ENCODE data around the gene ERC2. TPM values are rescaled to one million over a fixed set of nuclear protein-coding genes. Genes with fewer than 3 reads are reported as not detected.

Gene ERC2
- total and polyA plus RNA-seq, 2 donors (not counting 3 experiments of a cell fraction or from before 2014, with no cell fraction given): 5.6 to 15.5 TPM

DNA sequence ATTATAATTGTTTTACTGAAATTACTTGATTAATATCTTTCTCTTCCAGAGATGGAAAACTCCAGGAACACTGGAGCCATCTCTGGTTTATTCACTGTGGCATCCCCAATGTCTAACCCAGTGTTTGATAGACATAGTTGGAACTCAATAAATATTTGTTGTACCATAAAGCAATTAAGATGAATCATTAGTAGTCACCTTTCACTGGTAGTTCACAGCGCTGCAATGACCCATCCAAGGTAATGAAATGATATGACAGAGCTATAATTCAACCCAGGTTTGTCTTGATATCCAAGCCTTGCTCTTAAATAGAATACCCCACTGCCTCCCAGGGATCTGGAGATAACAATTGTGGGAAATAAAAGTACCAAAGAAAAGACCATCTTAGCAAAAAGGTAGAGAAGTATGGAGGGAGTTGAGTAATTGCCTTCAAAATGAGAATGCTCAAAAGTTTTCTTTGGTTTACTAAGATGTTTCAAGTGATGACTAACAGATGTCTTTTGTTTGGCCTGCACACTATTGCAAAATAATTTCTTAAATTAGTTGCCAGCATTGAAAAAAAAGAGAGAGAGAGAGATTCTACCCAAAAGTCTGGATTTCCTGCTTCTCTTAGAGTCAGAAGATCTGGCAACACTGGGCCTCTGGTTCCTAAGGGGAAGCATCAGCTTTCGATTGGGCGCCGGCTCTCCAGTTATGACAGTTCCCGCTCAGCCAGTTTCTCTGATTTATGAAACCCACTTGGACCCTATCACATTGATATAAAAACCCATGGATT lies 348.5 kb downstream of the ERC2 start:
- dilution Hi-C loops (cut with MboI; ENCODE audit: extremely low pct_ligation_motif_present, low sequenced_read_pairs) (no loop called here), intact Hi-C loops (cut with micrococcal nuclease) (no loop called here)
- no peak overlapping the region for H3K9ac ChIP-seq (replicated peaks; ENCODE audit: extremely low read depth, insufficient read depth, low read length)
- H3K9me1 ChIP-seq (replicated peaks; ENCODE audit: control insufficient read depth, extremely low read depth, insufficient read depth, low read length): no peaks in the 10 kb centered on the region
- FAIRE-seq: no peak
- H4K20me1 ChIP-seq (replicated peaks; ENCODE audit: control insufficient read depth, extremely low read depth, insufficient read depth, low read length): no peaks in the 10 kb centered on the region
- H3K27ac ChIP-seq (ENCODE audit: insufficient read depth, low read depth, low read length): no peak overlapping the region
- no peak overlapping the region for H2AFZ ChIP-seq (ENCODE audit: low read depth, low read length)
- no peaks in the 10 kb centered on the region for H3K4me1 ChIP-seq (ENCODE audit: control insufficient read depth, extremely low read depth, insufficient read depth, low read length)
- no peak overlapping the region for H3K4me3 ChIP-seq (replicated peaks in 1 of 3; ENCODE audit: insufficient read depth in 1 of 3, low read depth in 1 of 3, low read length in 3 of 3)
- no peaks in the 10 kb centered on the region for H3K27me3 ChIP-seq (ENCODE audit: control insufficient read depth in 2 of 2, insufficient read depth in 2 of 2, low read length in 2 of 2)
- no peaks in the 10 kb centered on the region for H3K79me2 ChIP-seq (ENCODE audit: control insufficient read depth, insufficient read depth, low read length)
- POLR2A ChIA-PET: no interaction called here
- no peak for DNase-seq (ENCODE audit: low read depth, low spot score)
- H3K4me2 ChIP-seq (ENCODE audit: insufficient read depth, low read length): no peak overlapping the region
- no peaks in the 10 kb centered on the region for H3K36me3 ChIP-seq (ENCODE audit: control insufficient read depth in 2 of 2, extremely low read depth in 1 of 2, insufficient read depth in 2 of 2, low read length in 2 of 2)
- no peaks in the 10 kb centered on the region for H3K9me3 ChIP-seq (replicated peaks; ENCODE audit: control insufficient read depth, insufficient read depth, low read length)
- CTCF ChIA-PET: no interaction called here
- no peak for TF ChIP-seq EZH2 (IDR thresholded peaks at IDR 0.05; ENCODE audit: borderline replicate concordance, low read depth, low read length, severe bottlenecking)
- no peak for TF ChIP-seq POLR2AphosphoS5 (IDR thresholded peaks at IDR 0.05; ENCODE audit: insufficient read depth, low read depth, low read length)
- TF ChIP-seq POLR2A (IDR thresholded peaks at IDR 0.05; ENCODE audit: low read depth, low read length): no peak
- no peak for TF ChIP-seq MYC (IDR thresholded peaks at IDR 0.05; ENCODE audit: low read depth, low read length)
- no peak for TF ChIP-seq CTCF (IDR thresholded peaks at IDR 0.05; ENCODE audit: extremely low read depth in 1 of 2, insufficient read depth in 1 of 2, low read depth in 1 of 2, low read length in 2 of 2)
- no peak for TF ChIP-seq GATA2 (IDR thresholded peaks at IDR 0.05; ENCODE audit: insufficient read depth, insufficient read length, low read depth, low read length)
- no TSS peak for BruUV-seq (replicated peaks)
